ENCODE measurements around the gene DNAJC27.

DNAJC27 gene

GRCh38 chr2:24970483-24971285 is 1.1 kb downstream of the DNAJC27 start:
- DNase-seq (ENCODE audit: low spot score) = no peak

DNA sequence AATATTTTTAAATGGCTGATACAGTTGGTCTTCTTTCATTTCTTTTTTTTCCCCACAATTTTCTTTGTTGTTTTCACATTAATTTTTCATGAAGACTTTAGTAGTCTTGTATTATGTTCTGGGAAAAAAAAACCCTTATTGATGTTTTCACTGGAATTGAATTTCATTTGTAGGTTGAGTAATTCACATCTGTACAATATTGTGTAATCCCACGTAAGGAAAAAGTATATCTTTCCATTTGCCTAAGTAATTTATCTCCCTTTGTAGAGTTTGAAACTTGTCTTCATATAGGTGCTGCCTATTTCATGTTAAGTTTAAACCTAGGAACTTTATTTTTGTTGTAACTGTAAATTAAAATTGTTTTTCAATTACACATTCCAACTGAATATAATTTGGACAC is 2.0 kb downstream of the DNAJC27 start:
- no peak for DNase-seq (ENCODE audit: low spot score)

DNA sequence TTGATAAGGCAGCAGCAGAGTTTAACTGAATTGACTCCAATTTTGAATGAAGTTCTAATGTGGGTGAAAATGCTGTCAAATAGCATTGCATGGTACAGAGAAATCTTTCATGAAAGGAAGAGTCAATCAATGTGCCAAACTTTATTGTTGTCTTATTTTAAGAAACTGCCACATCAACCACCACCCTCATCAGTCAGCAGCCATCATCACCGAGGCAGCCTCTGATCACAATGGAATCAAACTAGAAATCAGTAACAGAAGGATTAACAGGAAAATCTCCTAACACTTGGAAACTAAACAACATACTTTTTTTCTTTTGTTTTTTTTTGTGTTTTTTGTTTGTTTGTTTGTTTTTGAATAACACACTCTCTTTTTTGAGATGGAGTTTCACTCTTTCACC is 9.9 kb downstream of the DNAJC27 start:
- DNase-seq (ENCODE audit: low spot score) = no peak

GRCh38 chr2:24959761-24960160 is 12.0 kb downstream of the DNAJC27 start:
- no peak for DNase-seq (ENCODE audit: low spot score)

DNA sequence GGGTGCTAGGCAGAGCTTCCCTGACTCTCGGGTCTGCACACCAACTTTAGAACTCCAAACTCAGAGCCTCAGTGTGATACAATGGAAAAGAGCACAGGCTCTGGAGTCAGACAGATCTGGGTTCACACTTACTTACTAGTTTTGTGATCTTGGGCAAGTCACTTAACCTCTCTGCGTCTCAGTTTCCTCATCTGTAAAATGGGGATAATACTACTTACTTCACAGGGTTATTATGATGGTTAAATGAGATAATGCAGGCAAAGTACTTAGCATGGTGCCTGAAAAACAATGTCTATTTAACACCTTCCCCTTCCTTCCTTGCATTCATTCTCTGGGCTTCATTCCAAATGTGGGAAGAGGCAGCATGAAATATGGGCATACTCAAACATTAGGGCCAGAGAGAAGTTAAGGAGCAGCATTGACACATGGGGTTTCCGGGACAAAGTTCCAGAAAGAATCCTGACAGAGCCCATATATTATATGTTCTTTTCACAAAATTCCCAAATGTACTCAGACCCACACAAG is 13.3 kb downstream of the DNAJC27 start:
- DNase-seq (ENCODE audit: low spot score) = no peak

DNA sequence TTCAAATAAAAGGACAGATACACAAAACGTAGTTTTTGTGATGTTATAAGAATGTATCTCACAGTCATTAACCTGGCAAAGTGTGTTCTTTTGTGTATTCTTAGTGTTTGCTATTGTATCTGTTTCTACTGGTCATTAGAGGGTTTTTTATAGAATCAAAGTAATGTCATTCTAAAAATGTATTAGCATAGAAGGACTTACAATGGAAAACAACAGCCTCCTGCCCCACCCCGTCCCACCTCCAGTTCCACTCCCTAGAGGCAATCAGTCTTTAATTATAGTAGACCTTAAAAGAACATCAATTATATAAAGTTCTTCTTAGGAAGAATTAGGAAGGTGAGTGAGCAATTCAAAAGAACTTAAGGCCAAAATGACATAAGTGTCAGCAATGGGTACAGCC is 13.8 kb downstream of the DNAJC27 start:
- DNase-seq (ENCODE audit: low spot score) = no peak

DNA sequence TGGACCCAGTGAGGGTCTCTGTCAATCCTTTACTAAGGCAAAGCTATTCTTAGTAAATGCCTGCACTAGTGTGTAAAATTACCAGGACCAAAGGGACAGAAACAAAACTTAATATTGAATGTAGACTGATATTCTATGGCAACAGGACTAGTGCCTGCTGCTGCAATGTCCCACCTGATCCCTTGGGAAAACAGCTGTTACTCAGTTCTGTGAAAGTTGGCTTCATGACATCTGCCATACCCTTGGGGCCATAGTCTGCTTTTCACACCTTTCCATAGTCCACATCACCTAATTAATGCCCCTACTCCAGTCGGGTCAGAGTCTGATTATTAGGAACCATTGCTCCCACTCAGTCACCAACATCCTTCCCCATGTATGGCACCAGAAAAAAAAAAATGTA is 14.5 kb downstream of the DNAJC27 start:
- DNase-seq (ENCODE audit: low spot score) = no peak

GRCh38 chr2:24955921-24956320 is 15.8 kb downstream of the DNAJC27 start:
- DNase-seq (ENCODE audit: low spot score) = no peak

DNA sequence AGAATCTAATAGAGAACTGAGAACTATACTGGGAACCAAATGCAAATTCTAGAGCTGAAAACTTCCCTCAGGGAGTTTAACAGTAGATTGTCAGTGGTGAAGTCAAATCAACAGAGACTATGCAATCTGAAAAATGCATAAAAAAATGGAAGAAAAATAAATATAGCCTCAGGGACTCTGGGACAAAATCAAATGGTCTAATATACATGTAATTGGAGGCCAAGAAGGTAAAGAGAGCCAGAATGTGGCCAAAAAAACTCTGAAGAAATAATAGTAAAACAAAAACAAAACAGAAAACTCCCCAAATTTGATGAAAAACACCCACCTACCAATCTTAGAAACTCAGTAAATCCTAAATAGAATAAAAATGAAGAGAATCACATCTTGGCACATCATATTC is 16.5 kb downstream of the DNAJC27 start:
- DNase-seq (ENCODE audit: low spot score) = no peak

GRCh38 chr2:24950102-24950501 is 21.7 kb downstream of the DNAJC27 start:
- DNase-seq (ENCODE audit: low spot score) = no peak

DNA sequence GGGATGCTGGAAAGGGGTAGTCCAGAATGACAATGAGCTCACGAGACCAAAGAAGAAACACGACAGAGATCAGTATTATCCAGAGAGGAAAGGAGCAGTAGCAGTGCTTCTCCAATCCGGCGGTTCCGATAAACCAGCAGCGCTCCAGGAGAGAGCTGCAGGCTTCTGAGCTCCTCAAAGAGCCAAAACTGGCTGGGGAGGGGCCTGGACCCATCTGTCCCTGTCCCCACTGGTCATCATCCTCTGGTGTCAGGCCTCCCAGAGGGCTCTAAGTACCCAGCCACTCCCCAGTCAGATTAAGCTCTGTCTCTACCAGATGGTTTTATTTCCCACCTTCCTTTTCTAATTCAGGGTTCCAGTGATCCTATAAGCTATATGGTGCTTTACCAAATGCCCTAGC is 23.2 kb downstream of the DNAJC27 start:
- DNase-seq (ENCODE audit: low spot score) = no peak

- DNase-seq (ENCODE audit: low spot score) = no peak
These were observed 24.1 kb downstream of the DNAJC27 start for GRCh38 chr2:24947561-24948157.

DNA sequence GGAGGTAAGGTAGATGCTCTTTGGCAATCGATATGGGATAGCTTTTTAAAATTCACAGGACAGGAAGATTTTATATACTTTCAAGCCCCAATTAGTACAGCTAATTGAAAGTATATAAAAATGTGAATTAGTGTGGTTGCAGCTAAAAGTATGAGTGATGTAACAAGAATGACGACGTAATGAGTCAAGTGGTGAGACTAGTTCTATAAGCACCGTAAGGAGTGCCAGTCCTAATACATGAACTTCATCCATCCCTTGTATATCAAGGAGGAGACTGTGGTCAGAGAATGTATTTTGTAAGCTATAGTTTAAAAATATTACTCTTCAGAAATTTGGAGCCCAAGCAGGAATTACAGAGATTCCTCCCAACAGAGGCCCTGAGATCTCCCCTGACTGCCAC is 25.8 kb downstream of the DNAJC27 start:
- DNase-seq (ENCODE audit: low spot score) = no peak

DNA sequence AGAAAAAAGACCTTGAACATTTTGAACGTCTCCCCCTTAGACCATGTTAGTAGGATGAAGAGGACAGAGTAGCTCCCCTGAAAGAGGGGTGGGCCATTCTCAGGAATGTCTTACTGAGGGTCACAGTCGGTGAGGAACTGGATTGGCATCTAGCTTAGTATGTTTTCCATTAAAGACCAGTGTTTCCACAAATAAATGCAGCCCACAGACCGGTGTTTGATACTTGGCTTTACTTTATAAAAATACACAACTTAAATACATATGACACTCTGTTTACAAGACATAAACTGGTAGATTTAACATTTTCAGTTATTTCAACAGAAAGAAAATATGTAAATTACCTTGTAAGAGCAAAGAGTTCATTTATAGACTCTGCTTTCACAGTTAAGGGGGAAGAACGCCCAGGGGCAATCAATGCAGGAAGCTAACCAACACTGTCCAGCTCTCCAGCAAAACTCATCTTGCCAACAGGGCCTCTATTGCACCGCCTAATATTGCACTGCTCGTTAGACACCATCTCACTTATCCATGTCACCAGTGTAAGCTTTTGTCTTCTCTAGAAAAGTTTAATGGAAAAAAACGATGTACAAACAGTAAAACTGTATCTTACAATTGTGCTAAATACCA is 28.2 kb downstream of the DNAJC27 start:
- DNase-seq (ENCODE audit: low spot score) = no peak

DNA sequence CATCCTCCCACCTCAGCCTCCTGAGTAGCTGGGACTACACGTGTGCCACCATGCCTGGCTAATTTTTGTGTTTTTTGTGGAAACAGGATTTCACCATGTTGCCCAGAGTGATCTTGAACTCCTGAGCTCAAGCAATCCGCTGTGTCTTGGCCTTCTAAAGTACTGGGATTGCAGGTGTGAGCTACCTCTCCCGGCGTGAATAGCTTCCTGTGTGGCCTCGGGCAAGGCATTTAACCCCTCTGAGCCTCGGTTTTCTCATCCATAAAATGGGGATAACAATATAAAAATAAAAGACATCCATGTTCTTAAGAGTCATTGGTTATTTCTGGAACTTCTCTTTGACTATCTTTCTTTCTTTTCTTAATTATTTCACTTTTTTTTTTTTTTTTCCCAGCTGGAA is 32.4 kb downstream of the DNAJC27 start:
- DNase-seq (ENCODE audit: low spot score) = no peak

DNA sequence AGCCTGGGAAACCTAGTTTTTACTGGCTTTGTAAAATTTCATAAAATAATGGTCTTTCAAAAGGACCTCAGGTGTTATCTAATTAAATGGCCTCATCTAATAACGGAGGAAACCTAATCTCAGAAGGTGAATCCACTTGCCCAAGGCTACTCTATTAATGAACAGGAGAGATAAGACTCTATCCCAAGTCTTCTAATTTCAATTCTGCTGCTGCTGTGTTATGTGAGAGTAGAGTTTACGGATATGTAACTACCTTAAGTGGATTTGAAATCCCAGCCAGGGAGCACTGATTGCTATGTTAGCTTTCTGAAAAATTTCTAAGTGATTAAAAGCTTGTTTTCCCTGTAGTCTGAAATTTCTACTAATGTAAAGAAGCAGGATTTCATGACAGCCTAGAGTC is 34.5 kb downstream of the DNAJC27 start:
- no peak for DNase-seq (ENCODE audit: low spot score)

- no peak for DNase-seq (ENCODE audit: low spot score)
These were observed 36.6 kb downstream of the DNAJC27 start for GRCh38 chr2:24935145-24935544.

DNA sequence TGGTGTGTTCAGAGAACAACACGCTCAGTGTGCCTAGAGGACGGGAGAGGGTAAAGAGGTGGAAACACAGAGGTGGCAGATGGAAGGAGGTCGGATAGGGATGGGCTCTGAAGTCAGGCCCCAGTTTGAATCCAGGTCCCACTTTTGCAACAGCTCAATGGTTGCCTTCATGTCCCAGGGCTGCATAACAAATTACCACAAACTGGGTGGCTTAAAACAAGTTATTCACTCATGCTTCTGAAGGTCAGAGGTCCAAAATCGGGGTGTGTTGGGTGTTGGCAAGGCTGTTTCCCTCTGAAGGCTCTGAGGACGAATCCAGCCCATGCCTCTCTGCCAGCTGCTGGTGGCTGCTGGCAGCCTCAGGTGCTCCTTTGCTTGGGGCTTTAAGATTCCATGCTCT is 39.0 kb downstream of the DNAJC27 start:
- DNase-seq (ENCODE audit: low spot score) = no peak

GRCh38 chr2:24930768-24931167 is 41.0 kb downstream of the DNAJC27 start:
- peak; percentile 15 for DNase-seq (ENCODE audit: low spot score)

DNA sequence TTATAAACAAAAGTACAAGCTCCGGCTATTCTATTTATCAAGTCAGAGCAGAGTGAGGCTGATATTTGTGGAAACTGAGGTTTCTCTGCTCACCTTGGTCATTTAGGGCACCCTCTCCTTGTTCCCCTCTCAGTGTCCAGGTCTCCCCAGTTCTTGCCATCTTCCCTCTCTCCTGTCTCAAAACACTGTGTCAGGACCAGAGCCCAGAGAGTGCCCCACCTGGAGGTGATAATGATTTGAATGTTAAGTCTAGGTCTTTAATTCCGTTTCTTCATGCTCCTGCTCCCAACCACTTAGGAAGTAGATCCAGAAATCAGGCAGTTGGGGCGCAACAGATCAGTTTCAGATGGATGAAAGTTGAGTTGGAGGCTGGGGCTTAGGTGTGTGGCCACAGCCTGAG is 42.5 kb downstream of the DNAJC27 start:
- no peak for DNase-seq (ENCODE audit: low spot score)

- DNase-seq (ENCODE audit: low spot score) = no peak
These were observed 43.7 kb downstream of the DNAJC27 start for GRCh38 chr2:24928036-24928435.

DNA sequence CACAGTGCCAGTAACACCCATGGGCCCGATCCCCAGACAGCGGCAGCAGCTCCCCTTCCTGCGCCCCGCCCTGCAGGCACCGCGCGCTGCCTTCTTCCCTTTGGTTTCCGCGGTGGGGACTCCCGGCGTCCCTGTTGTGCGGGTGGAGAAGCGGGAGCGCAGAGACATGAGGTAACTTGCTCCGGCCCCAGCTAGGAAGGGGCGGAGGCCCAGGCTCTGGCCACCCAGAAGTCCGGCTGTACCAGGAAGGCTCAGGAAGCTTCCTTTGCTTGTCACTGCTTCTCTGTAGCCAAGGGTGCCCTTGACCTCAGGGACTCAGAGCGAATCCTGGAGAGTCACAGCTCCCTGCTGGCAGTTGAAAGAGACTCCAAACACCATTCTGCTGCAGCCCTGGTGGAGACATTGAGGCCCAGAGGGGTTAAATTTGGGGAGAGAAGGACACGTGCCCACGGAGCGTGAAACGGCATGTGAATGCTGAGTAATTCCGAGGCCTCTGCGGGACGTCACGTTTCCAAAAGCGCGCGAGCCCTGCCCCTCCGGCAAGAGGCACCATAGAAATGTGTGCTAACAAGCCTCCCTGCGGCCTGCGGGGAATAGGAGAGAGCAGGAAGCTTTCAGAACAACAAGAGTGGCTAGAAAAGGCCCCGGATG is 45.0 kb downstream of the DNAJC27 start:
- DNase-seq (ENCODE audit: low spot score) = no peak

- no peak for DNase-seq (ENCODE audit: low spot score)
These were observed 45.5 kb downstream of the DNAJC27 start for GRCh38 chr2:24926220-24926601.

All from kidney capillary endothelial cell (primary cell).